KOPT-K1 (cell line): ENCODE data around the gene RAD51B.

Source experiments
- H3K27ac ChIP-seq: fragments of 200-600 bp; sonication (generic); 2 replicates; pipeline ENCODE4 v1.5.1; 2016; ENCODE audit warnings: antibody characterized with exemption, mild to moderate bottlenecking, low read depth, low read length; ENCODE audit not compliant: poor library complexity, severe bottlenecking
- H3K36me3 ChIP-seq: fragments of 200-600 bp; sonication (generic); 2 replicates; pipeline ENCODE4 v1.5.1; 2017; ENCODE audit warnings: antibody characterized with exemption, mild to moderate bottlenecking, low read length, moderate library complexity; ENCODE audit not compliant: insufficient read depth
- H3K9me3 ChIP-seq: fragments of 200-600 bp; sonication (generic); 2 replicates; pipeline ENCODE4 v1.5.1; 2017; ENCODE audit warnings: antibody characterized with exemption, low read length, mild to moderate bottlenecking; ENCODE audit not compliant: insufficient read depth, poor library complexity, severe bottlenecking

Gene RAD51B

DNA sequence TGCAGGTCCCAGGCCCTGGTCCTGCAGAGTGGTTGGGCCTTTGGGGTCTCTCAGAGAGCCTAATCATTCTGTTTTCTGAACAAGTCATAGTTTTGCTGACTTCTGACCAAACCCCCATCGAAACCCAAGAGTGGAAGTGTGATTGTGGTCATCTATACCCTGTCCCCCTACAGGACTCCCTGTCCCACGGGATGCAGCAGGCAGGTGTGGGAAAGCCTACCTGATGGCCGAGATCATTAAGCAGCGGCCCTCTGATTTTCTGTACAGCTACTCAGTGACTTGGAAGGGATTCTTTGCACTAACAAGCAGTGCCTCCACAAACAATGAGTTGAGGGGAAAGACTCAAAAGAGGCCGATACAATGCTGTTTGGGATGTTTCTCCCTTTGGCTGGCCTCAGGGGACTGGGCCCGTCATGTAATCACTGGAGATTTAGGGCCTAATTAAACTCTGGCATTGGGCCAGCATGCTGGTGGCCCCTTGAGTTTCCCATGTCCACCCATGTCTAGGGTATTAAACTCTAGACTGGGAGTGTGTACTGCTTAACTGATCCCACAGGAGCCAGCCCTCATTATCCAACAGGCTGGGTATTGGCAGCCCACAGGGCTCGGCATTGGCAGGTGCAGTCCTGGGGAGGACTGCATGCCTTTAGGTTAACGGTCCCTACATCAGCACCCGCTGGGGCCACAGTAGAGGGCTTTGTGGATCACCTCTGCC is 780.5 kb downstream of the RAD51B start:
- H3K9me3 ChIP-seq, result no peaks in the 10 kb centered on the region
- no peaks in the 10 kb centered on the region for H3K36me3 ChIP-seq
- H3K27ac ChIP-seq, result no peak overlapping the region

DNA sequence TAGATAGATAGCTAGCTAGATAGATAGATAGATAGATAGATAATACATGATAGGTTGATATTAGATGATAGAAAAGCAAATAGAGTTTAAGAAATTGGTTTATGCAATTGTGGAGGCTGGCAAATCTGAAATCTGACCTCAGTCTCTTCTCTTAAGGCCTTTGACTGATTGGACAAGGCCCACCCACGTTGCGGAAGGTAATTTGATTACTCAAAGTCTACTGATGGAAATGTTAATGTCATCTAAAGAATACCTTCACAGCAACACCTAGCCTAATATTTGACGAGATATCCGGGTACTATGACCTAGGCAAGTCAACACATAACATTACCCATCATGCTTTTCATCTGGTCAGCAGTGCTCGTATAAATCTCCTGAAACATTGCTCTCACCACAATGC is 782.9 kb downstream of the RAD51B start:
- H3K27ac ChIP-seq, result no peak overlapping the region
- H3K9me3 ChIP-seq, result no peaks in the 10 kb centered on the region
- no peaks in the 10 kb centered on the region for H3K36me3 ChIP-seq

GRCh38 chr14:68603533-68604360 is 784.2 kb downstream of the RAD51B start:
- H3K36me3 ChIP-seq, result no peaks in the 10 kb centered on the region
- H3K27ac ChIP-seq, result no peak overlapping the region
- H3K9me3 ChIP-seq, result no peaks in the 10 kb centered on the region

GRCh38 chr14:68604361-68604730 is 784.8 kb downstream of the RAD51B start:
- Histone ChIP-seq H3K9me3 (no peaks in the 10 kb centered on the region), H3K36me3 (no peaks in the 10 kb centered on the region), H3K27ac (no peak overlapping the region)

DNA sequence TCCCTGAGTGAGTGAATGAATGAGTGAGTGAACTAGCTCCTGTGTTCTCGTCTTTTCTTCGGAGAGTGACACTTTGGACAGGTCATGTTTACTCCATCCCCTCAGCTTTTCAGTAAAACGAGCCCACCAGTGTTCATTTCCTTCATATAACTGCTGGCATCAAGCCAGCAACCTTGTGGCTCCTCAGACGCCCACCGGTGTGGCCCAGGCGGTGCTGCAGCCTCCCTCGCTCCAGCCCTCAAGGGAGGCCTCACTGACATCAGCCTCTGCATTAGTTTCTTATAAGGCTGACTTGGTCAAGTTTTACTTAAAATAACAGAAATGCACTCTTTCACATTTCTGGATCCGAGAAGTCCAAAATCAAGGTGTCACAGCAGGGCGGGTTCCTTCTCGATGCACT is 785.2 kb downstream of the RAD51B start:
- Histone ChIP-seq H3K27ac (no peak overlapping the region), H3K36me3 (no peaks in the 10 kb centered on the region), H3K9me3 (no peaks in the 10 kb centered on the region)

GRCh38 chr14:68606176-68606575 is 786.6 kb downstream of the RAD51B start:
- H3K9me3 ChIP-seq, result no peaks in the 10 kb centered on the region
- no peak overlapping the region for H3K27ac ChIP-seq
- H3K36me3 ChIP-seq, result no peaks in the 10 kb centered on the region

DNA sequence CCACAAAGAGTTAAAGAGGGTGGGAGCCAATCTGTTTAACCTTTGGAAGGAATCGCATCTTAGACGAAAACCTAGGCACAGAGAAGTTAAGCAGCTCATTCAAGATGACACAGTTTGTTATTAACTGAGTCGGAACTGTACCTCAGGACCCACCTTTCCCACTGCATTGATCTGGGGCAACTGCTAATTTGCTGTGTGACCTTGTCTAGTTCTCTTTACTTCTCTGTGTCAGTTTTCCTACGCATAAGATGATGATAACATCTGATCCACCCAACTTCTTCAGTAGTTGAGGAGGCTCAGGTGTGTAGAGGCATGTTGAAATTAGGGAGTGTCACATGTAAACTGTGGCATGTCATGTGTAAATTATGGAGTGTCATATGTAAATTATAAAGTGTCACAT is 787.1 kb downstream of the RAD51B start:
- Histone ChIP-seq H3K36me3 (no peaks in the 10 kb centered on the region), H3K9me3 (no peaks in the 10 kb centered on the region), H3K27ac (no peak overlapping the region)

GRCh38 chr14:68607081-68607866 is 787.7 kb downstream of the RAD51B start:
- Histone ChIP-seq H3K36me3 (no peaks in the 10 kb centered on the region), H3K9me3 (no peaks in the 10 kb centered on the region), H3K27ac (no peak overlapping the region)

DNA sequence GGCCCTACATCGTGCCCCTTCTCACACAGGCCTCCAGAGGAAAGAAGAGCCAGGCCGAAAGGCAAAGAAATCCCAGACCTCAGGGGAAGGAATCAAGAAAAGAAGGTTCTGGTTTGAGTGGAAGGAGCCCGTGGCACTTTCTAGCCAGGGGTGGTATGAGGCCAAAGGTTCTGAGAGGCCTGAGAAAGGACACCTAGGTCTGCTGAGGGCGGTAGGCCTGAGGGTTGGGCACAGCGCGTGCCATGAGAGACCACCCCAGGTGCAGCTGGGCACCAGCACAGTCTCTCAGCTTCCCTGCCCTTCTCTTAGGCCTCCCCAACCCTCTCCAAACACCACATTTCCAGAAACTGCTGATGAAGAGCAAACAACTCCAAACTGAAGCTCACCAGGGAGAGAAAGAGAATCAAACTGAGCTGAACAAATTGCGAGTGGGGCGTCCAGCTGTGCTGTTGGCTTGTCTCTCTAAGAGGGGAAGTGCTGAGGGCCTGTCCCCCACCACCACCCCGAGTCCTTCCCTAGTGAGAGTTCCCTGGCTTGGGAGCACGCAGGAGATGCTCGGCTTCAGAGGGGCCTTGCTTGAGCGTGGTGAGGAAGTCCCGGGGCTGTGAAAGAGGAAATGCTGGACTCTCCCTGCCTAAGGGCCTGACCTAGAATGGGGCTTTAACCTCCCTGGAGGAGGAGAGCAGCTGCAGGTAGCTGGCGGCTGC is 788.4 kb downstream of the RAD51B start:
- Histone ChIP-seq H3K27ac (no peak overlapping the region), H3K36me3 (no peaks in the 10 kb centered on the region), H3K9me3 (no peaks in the 10 kb centered on the region)

GRCh38 chr14:68608574-68608962 is 789.0 kb downstream of the RAD51B start:
- no peaks in the 10 kb centered on the region for H3K9me3 ChIP-seq
- no peak overlapping the region for H3K27ac ChIP-seq
- no peaks in the 10 kb centered on the region for H3K36me3 ChIP-seq

DNA sequence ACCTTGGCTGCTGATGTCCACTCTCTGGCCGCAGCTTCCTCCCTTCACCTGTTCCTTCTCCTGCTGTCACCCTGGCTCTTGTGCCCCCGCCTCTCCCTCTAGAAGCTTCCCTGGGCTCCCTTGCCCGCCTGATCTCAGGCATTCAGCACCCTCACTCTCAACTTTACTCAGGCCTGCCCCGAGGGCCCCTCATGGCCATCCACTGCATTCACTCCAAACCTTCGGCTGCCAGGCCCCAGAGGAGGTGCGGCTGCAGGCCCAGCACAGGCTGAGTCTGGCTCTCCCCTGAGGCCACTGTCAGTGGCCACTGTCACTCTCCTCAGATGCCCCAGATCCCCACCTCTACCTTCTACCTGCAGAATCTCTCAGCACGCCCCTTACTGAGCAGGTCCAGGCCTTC is 789.4 kb downstream of the RAD51B start:
- Histone ChIP-seq H3K36me3 (no peaks in the 10 kb centered on the region), H3K27ac (no peak overlapping the region), H3K9me3 (no peaks in the 10 kb centered on the region)

DNA sequence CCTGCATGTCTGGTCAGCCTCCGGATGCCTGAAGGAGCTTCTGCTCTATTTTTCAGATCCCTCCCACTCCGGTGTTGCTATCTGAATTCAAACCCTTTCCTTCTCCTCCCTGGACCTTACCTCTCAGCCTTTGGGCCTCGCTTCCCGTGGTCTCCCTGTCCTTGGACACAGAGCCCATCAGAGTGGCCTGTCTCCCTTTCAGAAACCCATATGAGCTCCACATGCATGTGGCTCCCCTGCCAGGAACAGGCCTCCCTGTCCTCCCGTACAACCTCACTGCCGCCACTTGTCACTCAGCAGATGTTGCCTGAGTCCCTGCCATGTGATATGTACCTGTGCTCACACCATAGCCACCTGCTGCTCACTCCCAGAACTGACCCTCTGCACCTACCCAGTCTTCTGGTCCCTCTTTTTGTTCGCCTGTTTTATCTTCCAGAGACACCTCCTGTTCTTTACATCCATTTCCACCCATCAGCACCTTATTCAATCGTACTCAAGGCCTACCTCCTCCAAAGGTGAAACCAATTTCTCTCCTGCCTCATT is 790.7 kb downstream of the RAD51B start:
- no peaks in the 10 kb centered on the region for H3K36me3 ChIP-seq
- H3K27ac ChIP-seq, result no peak overlapping the region
- H3K9me3 ChIP-seq, result peaks cover 6% of the 10 kb centered on the region

DNA sequence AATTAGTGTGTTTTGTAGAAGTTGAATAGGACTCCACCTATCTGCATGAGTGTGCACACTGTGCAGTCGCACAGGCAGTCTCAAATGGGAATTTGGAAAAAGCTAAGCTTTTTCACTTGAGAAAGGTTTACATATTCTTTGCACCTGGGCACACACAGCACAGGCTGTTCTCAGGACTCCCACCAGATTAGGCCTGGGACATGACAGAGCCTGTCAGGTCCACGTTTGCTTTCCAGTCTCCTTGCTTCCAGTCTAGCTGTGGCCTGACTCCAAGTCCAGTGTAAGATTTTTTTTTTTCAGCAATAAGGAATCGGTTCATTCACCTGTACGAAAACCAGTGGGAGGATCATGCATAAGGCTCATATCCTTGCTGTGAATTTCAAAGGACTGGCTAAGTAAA is 792.0 kb downstream of the RAD51B start:
- no peaks in the 10 kb centered on the region for H3K36me3 ChIP-seq
- H3K27ac ChIP-seq, result no peak overlapping the region

GRCh38 chr14:68612049-68612448 is 792.5 kb downstream of the RAD51B start:
- Histone ChIP-seq H3K9me3 (peaks cover 23% of the 10 kb centered on the region), H3K27ac (no peak overlapping the region), H3K36me3 (no peaks in the 10 kb centered on the region)

More for the DNA sequence above, 792.0 kb downstream of the RAD51B start:
- H3K9me3 ChIP-seq, result peaks cover 19% of the 10 kb centered on the region
